HG03565 (cell line): Measurements from ENCODE around the gene MAGEA11.
"Not testable (repeated sequence)": the region's sequence is repeated elsewhere in the genome, so short reads cannot be mapped to it uniquely, and the experiment has no call there.

Experiments
- ATAC-seq: cut with Tn5 transposase; IDR thresholded peaks from one replicate; pipeline ENCODE4 v1.9.1; 2021; ENCODE audit warnings: mild to moderate bottlenecking, moderate library complexity; ENCODE audit not compliant: unreplicated experiment

Gene MAGEA11

GRCh38 chrX:149717803-149718202 lies 5.9 kb downstream of the MAGEA11 start:
- no peak for ATAC-seq

- no peak for ATAC-seq
Measured at GRCh38 chrX:149718757-149719156, 6.9 kb downstream of the MAGEA11 start.

- no peak for ATAC-seq
Measured at GRCh38 chrX:149720021-149720689, 8.3 kb downstream of the MAGEA11 start.

- ATAC-seq, result not testable (repeated sequence)
Measured at GRCh38 chrX:149721241-149721640, 9.4 kb downstream of the MAGEA11 start.

GRCh38 chrX:149721778-149722177 lies 9.9 kb downstream of the MAGEA11 start:
- ATAC-seq, result no peak

- not testable (repeated sequence) for ATAC-seq
Measured at GRCh38 chrX:149723583-149724118, 11.8 kb downstream of the MAGEA11 start.

- not testable (repeated sequence) for ATAC-seq
Measured at GRCh38 chrX:149727308-149727707, 15.4 kb downstream of the MAGEA11 start.

- ATAC-seq, result not testable (repeated sequence)
Measured at GRCh38 chrX:149742269-149742668, 30.4 kb downstream of the MAGEA11 start.

GRCh38 chrX:149746390-149747007 lies 34.6 kb downstream of the MAGEA11 start:
- ATAC-seq, result not testable (repeated sequence)

GRCh38 chrX:149757206-149758067 lies 45.6 kb downstream of the MAGEA11 start:
- no peak for ATAC-seq

GRCh38 chrX:149758068-149758714 lies 46.3 kb downstream of the MAGEA11 start:
- no peak for ATAC-seq

- ATAC-seq, result not testable (repeated sequence)
Measured at GRCh38 chrX:149758715-149759078, 46.8 kb downstream of the MAGEA11 start.

- ATAC-seq, result no peak
Measured at GRCh38 chrX:149759824-149760223, 48.0 kb downstream of the MAGEA11 start.

- ATAC-seq, result no peak
Measured at GRCh38 chrX:149760965-149761364, 49.1 kb downstream of the MAGEA11 start.

GRCh38 chrX:149761858-149762674 lies 50.2 kb downstream of the MAGEA11 start:
- ATAC-seq, result not testable (repeated sequence)

GRCh38 chrX:149762696-149763614 lies 51.1 kb downstream of the MAGEA11 start:
- ATAC-seq, result no peak
